Neural cell (in vitro differentiated cells): Measurements from ENCODE around the gene ERICH4. TPM values are rescaled to one million over a fixed set of nuclear protein-coding genes. Genes with fewer than 3 reads are reported as not detected.

Experiments
- H2AFZ ChIP-seq: fragments of 200-600, 300-800 bp; sonication (generic), shearing (Covaris generic); 2 replicates; pipeline ENCODE4 v1.6.0; 2014; ENCODE audit warnings: low read depth, mild to moderate bottlenecking, antibody characterized with exemption, low read length, moderate library complexity
- H3F3A ChIP-seq: fragments of 200-600 bp; shearing (Covaris generic); 2 replicates; pipeline ENCODE4 v1.6.1; 2016; ENCODE audit warnings: mild to moderate bottlenecking, moderate library complexity, mixed read lengths, antibody characterized with exemption, low read length; ENCODE audit not compliant: insufficient read depth, poor library complexity, severe bottlenecking
- H3K27ac ChIP-seq: fragments of 200-600, 300-800 bp; sonication (generic), shearing (Covaris generic); 2 replicates; pipeline ENCODE4 v1.5.1; 2014; ENCODE audit warnings: mild to moderate bottlenecking, low read length, moderate library complexity
- H3K27me3 ChIP-seq: fragments of 300-800, 200-600 bp; sonication (generic), shearing (Covaris generic); 2 replicates; pipeline ENCODE4 v1.6.0; 2014; ENCODE audit warnings: mild to moderate bottlenecking, low read depth, low read length, moderate library complexity; ENCODE audit not compliant: insufficient read depth
- H3K36me3 ChIP-seq: fragments of 300-800, 200-600 bp; sonication (generic), shearing (Covaris generic); 2 replicates; pipeline ENCODE4 v1.5.1; 2014; ENCODE audit warnings: mild to moderate bottlenecking, antibody characterized with exemption, low read length, moderate library complexity; ENCODE audit not compliant: insufficient read depth
- H3K4me2 ChIP-seq: fragments of 300-800, 200-600 bp; sonication (generic), shearing (Covaris generic); 2 replicates; pipeline ENCODE4 v1.6.0; 2014; ENCODE audit warnings: mild to moderate bottlenecking, low read length
- H3K4me3 ChIP-seq: fragments of 300-800, 200-600 bp; sonication (generic), shearing (Covaris generic); 2 replicates; pipeline ENCODE4 v1.5.1; 2014; ENCODE audit warnings: mild to moderate bottlenecking, low read length, moderate library complexity
- H3K79me2 ChIP-seq: fragments of 200-600 bp; shearing (Covaris generic); replicated peaks from 2 replicates; pipeline ENCODE4 v1.6.0; 2014; ENCODE audit warnings: mild to moderate bottlenecking, low read length, moderate library complexity; ENCODE audit not compliant: insufficient read depth
- H3K9ac ChIP-seq: fragments of 300-800, 200-600 bp; sonication (generic), shearing (Covaris generic); 2 replicates; pipeline ENCODE4 v1.6.1; 2016; ENCODE audit warnings: mild to moderate bottlenecking, low read length, mixed read lengths
- H3K9me2 ChIP-seq: fragments of 200-600 bp; shearing (Covaris generic); 2 replicates; pipeline ENCODE4 v1.6.1; 2016; ENCODE audit warnings: mild to moderate bottlenecking, low read length, mixed read lengths; ENCODE audit not compliant: insufficient read depth
- H3K9me3 ChIP-seq: fragments of 200-600, 300-800 bp; sonication (generic), shearing (Covaris generic); 2 replicates; pipeline ENCODE4 v1.6.1; 2016; ENCODE audit warnings: mild to moderate bottlenecking, mixed run types, low read length, moderate library complexity, mixed read lengths
- H4K20me1 ChIP-seq: fragments of 200-600 bp; shearing (Covaris generic); 2 replicates; pipeline ENCODE4 v1.6.1; 2016; ENCODE audit warnings: mild to moderate bottlenecking, mixed run types; ENCODE audit not compliant: insufficient read depth
- EP300 ChIP-seq: fragments of 450-650 bp; conservative IDR thresholded peaks from 2 replicates; pipeline ENCODE4 v1.6.1; 2014; ENCODE audit warnings: antibody characterized with exemption, mild to moderate bottlenecking, moderate library complexity; ENCODE audit not compliant: poor library complexity, severe bottlenecking
- EZH2 ChIP-seq: fragments of 200-600, 300-800 bp; shearing (Covaris generic), sonication (generic); IDR thresholded peaks from 2 replicates; pipeline ENCODE4 v1.6.1; 2014; ENCODE audit warnings: antibody characterized with exemption, low read length, borderline replicate concordance, mild to moderate bottlenecking; ENCODE audit not compliant: insufficient read depth, poor library complexity, severe bottlenecking
- MXI1 ChIP-seq: fragments of 450-650 bp; conservative IDR thresholded peaks from 2 replicates; pipeline ENCODE4 v1.6.1; 2014; ENCODE audit warnings: antibody characterized with exemption, mild to moderate bottlenecking; ENCODE audit not compliant: poor library complexity, severe bottlenecking
- POLR2AphosphoS5 ChIP-seq: IDR thresholded peaks from 2 replicates; pipeline ENCODE4 v1.6.1; 2012
- RAD21 ChIP-seq: fragments of 450-650 bp; conservative IDR thresholded peaks from 2 replicates; pipeline ENCODE4 v1.6.1; 2014; ENCODE audit warnings: antibody characterized with exemption, mild to moderate bottlenecking, moderate library complexity
- SMC3 ChIP-seq: fragments of 450-650 bp; conservative IDR thresholded peaks from 2 replicates; pipeline ENCODE4 v1.6.1; 2014; ENCODE audit warnings: antibody characterized with exemption, mild to moderate bottlenecking, moderate library complexity; ENCODE audit not compliant: poor library complexity
- TAF1 ChIP-seq: IDR thresholded peaks from 2 replicates; pipeline ENCODE4 v1.6.1; 2012; ENCODE audit warnings: low read depth
- polyA plus RNA-seq: library from polyadenylated mRNA; depleted of rRNA; stranded (reverse); fragments of >200 nt; gene quantifications from 2 replicates; pipeline ENCODE4 v1.2.3, GENCODE V29; 2014
- TF ChIP-seq, protein P1 (sequence below): fragments of 450-650 bp; IDR thresholded peaks from 2 replicates; pipeline ENCODE4 v1.5.1; 2014; ENCODE audit warnings: antibody characterized with exemption, mild to moderate bottlenecking, moderate library complexity; ENCODE audit not compliant: poor library complexity, severe bottlenecking
- TF ChIP-seq, protein P2 (sequence below): IDR thresholded peaks from 2 replicates; pipeline ENCODE4 v1.6.1; 2012; ENCODE audit warnings: borderline replicate concordance

The ERICH4 gene
- polyA plus RNA-seq, 1 donor from 2014 or later = not detected

DNA sequence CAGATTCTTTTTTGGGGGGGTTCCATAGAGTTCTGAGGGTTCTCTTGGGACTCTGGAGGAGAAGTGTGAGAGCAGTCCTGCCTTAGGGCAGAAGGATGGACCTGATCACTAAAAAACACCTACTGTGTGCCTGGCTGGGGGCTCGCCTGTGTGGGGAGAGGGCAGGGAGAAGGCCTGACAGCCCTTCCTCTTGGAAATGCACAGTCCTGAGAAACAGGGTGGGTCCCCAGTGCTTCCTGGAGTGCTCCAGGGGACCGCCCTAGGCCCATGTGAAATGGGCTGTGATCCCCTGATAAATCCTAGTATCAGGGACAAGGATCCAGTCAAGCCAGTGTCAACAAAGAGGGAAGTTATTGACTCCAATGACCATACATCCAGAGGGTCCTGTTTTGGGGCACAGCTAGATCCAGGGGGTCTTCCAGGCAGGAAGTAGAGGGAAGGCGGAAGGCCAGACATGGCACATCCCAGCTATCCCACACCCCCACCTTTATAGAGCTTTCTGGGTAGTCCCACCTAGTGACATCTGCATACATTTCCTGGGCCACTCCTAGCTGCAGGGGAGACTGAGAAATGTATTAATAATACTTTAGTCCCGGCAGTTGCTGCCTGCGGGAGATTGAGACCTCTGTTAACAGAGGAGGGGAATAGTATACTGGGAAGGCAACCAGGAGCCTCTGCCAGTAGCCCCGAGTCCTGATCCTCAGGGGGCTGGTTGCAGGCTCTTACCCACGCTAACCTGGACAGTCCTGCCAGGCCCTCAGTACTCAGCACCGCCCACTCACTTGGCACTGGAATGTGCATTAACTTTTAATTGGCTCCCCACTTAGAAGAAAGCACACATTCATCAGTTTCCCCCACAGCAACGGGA is 31.6 kb upstream of the ERICH4 start:
- Histone ChIP-seq H3K27me3 (no peaks in the 10 kb centered on the region), H3K9me2 (no peaks in the 10 kb centered on the region), H3K4me2 (no peak overlapping the region), H2AFZ (no peak overlapping the region), H3K36me3 (no peaks in the 10 kb centered on the region), H3K27ac (no peak overlapping the region), H3K79me2 (no peaks in the 10 kb centered on the region), H3K4me3 (no peak overlapping the region), H3F3A (no peaks in the 10 kb centered on the region), H3K9ac (no peak overlapping the region), H4K20me1 (no peaks in the 10 kb centered on the region), H3K9me3 (no peaks in the 10 kb centered on the region)
- TF ChIP-seq SMC3 (no peak), EZH2 (no peak)
- TF ChIP-seq, protein P1, sequence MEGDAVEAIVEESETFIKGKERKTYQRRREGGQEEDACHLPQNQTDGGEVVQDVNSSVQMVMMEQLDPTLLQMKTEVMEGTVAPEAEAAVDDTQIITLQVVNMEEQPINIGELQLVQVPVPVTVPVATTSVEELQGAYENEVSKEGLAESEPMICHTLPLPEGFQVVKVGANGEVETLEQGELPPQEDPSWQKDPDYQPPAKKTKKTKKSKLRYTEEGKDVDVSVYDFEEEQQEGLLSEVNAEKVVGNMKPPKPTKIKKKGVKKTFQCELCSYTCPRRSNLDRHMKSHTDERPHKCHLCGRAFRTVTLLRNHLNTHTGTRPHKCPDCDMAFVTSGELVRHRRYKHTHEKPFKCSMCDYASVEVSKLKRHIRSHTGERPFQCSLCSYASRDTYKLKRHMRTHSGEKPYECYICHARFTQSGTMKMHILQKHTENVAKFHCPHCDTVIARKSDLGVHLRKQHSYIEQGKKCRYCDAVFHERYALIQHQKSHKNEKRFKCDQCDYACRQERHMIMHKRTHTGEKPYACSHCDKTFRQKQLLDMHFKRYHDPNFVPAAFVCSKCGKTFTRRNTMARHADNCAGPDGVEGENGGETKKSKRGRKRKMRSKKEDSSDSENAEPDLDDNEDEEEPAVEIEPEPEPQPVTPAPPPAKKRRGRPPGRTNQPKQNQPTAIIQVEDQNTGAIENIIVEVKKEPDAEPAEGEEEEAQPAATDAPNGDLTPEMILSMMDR = no peak

DNA sequence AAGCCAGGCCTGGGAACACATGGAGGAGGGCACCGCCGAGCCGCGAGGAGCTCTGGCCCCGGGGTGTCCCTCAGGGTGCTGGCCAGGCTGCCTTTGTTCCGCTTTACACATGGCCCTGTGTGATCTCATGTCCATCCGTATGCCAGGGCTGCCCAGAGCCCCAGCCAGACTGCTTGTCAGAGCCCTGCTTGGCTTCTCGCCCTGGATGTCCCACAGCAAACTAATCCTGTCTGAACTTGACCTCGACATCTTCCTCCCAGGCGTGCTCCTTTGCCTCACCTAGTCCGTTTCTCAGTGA is 31.0 kb upstream of the ERICH4 start:
- H3K36me3 ChIP-seq = no peaks in the 10 kb centered on the region
- no peaks in the 10 kb centered on the region for H3K27me3 ChIP-seq
- no peaks in the 10 kb centered on the region for H3K79me2 ChIP-seq
- H3K4me2 ChIP-seq = no peak overlapping the region
- no peak overlapping the region for H3K9ac ChIP-seq
- TF ChIP-seq TAF1 = no peak
- TF ChIP-seq RAD21 = no peak
- TF ChIP-seq, protein P1 = no peak
- TF ChIP-seq, protein P2, sequence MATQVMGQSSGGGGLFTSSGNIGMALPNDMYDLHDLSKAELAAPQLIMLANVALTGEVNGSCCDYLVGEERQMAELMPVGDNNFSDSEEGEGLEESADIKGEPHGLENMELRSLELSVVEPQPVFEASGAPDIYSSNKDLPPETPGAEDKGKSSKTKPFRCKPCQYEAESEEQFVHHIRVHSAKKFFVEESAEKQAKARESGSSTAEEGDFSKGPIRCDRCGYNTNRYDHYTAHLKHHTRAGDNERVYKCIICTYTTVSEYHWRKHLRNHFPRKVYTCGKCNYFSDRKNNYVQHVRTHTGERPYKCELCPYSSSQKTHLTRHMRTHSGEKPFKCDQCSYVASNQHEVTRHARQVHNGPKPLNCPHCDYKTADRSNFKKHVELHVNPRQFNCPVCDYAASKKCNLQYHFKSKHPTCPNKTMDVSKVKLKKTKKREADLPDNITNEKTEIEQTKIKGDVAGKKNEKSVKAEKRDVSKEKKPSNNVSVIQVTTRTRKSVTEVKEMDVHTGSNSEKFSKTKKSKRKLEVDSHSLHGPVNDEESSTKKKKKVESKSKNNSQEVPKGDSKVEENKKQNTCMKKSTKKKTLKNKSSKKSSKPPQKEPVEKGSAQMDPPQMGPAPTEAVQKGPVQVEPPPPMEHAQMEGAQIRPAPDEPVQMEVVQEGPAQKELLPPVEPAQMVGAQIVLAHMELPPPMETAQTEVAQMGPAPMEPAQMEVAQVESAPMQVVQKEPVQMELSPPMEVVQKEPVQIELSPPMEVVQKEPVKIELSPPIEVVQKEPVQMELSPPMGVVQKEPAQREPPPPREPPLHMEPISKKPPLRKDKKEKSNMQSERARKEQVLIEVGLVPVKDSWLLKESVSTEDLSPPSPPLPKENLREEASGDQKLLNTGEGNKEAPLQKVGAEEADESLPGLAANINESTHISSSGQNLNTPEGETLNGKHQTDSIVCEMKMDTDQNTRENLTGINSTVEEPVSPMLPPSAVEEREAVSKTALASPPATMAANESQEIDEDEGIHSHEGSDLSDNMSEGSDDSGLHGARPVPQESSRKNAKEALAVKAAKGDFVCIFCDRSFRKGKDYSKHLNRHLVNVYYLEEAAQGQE = no peak
- TF ChIP-seq EZH2 = no peak
- no peak for TF ChIP-seq POLR2AphosphoS5
- TF ChIP-seq MXI1 = no peak
- no peak for TF ChIP-seq EP300
- no peak for TF ChIP-seq SMC3
- H3K27ac ChIP-seq = no peak overlapping the region
- H2AFZ ChIP-seq = no peak overlapping the region
- H3K9me3 ChIP-seq = no peaks in the 10 kb centered on the region
- no peaks in the 10 kb centered on the region for H4K20me1 ChIP-seq
- no peaks in the 10 kb centered on the region for H3F3A ChIP-seq
- H3K4me3 ChIP-seq = no peak overlapping the region
- H3K9me2 ChIP-seq = no peaks in the 10 kb centered on the region
